HG02588 (cell line): ENCODE results near the gene EGFLAM.

Experiments used
- ATAC-seq: cut with Tn5 transposase; IDR thresholded peaks from one replicate; pipeline ENCODE4 v1.9.1; 2021; ENCODE audit warnings: mild to moderate bottlenecking, moderate library complexity; ENCODE audit not compliant: unreplicated experiment

The EGFLAM gene

DNA sequence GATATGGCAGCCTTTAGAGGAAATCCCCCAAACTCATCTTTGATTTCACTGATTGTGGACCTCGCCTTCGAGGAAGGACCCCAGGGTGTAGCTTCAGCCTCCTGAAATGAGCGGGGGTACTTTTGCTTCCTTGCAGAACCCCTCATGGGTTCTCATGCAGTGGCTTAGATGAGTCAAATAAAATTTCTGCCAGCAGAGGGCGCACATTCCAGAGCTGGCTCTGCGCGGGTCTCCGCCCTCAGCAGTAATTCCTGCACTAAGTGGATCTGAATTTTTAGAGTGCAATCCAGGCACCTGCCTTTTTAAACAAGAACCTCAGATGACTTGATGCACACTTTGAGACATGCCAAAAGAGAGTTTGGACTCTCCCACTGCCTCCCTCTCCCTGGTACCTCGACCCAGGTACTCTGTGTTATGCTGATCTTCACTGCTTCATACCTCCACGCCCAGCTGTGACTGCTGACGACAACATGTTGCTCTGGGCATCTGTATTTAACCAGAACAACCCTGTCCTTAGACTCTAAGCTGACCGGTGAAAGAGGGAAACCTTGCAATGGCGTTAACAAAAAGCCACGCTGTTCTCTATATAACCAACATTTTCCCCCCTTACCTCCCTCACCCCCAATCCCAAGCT is 7.3 kb downstream of the EGFLAM start:
- peak; percentile 71 for ATAC-seq

DNA sequence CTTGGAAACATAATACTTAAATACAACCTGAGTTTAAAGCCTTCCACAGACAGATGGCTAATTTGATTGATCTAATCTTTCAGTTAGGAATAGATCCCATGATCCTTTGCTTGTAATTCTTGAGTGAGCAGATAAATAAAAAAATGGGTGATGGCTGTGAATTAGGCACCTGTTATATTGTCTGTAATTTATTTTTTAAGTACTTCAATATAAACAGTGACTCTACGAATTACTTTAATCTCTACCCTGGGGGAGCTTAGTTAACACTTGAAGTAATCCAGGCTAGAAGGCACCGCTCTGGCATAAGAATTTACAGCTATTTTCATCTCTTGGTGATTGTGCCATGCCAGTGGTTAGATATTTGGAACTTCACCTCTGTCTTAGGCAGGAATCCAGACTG is 9.0 kb downstream of the EGFLAM start:
- ATAC-seq: no peak

DNA sequence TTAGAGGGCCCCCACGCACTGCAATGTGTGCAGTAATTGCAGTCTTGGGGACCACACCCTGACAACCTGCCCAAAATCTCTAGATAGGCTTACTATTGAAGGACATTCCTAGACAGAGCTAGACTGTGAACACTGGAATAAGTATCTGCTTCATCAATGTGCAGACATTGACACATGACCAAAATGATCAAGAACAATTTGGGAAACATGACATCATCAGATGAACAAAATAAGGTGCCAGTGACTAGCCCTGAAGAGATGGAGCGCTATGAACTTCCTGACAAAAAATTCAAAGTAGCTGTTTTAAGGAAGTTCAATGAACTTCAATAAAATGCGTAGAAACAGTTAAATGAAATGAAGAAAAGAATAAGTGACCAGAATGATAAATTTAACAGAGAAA is 15.3 kb downstream of the EGFLAM start:
- ATAC-seq: no peak

DNA sequence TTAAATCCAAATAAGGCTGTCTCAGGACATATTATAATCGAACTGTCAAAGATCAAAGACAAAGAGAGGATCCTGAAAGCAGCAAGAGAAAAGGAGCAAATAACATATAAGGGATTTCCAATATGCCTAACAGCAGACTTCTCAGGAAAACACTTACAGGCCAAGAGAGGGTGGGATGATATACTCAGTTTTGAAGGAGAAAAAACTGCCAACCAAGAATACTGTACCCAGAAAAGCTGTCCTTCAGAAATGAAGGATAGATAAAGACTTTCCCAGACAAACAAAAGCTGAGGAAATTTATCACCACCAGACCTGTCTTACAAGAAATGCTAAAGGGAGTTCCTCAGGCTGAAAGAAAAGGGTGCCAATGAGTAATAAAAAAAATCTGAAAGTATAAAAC is 16.0 kb downstream of the EGFLAM start:
- ATAC-seq: no peak

DNA sequence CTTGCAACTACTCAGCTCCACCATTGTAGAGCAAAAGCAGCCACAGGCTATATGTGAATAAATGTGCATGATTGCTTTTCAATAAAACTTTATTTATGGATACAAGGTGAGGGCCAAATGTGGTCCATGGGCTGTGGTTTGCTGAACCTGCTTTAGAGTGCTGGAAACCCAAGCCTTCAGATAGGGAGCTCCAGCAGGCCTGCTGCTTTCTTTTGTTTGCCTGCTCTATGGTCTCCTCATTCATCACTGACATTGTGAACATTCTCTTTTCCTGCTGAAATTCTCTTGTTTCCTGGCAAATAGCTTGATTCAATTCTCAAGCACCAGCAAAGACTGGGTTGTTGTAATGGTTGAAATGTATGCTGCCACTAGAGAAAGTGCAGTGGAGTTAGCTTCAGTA is 26.0 kb downstream of the EGFLAM start:
- ATAC-seq: no peak

DNA sequence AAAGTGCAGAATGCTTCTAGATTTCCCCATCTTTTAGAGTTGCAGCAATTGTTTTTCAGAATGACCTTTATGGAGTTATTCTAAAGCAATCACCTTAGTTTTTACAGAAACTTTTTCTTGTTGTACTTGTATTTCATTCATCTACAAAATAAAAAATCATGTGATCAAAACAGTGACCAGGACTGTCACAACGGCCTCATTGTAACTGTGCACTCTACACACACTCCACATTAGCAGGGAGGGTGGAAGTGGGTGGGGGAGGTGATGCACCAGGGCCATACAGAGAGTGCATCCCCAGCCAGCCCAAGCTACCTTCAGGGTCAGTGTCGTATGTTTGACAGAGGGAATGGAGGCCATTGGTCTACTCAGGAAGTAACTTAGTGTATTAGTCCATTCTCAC is 26.9 kb downstream of the EGFLAM start:
- no peak for ATAC-seq

DNA sequence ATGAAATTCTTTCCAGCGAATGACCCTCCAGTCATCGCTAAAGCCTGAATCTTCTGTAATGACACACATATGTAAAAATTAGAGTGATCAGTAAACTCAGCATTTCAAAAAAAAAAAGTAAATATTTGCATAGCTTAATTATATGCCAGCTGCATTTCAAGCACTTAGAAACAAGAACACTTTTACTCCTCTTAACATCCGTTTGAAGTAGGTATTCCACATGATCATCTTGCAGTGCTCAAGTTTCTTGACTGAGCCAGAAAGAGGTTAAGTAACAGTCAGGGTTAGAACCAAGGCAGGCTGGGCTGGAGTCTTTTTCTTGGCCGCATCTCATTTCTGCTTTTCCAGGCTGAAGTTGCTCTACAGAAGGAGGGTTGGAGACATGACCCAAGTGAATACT is 27.6 kb downstream of the EGFLAM start:
- ATAC-seq: no peak

DNA sequence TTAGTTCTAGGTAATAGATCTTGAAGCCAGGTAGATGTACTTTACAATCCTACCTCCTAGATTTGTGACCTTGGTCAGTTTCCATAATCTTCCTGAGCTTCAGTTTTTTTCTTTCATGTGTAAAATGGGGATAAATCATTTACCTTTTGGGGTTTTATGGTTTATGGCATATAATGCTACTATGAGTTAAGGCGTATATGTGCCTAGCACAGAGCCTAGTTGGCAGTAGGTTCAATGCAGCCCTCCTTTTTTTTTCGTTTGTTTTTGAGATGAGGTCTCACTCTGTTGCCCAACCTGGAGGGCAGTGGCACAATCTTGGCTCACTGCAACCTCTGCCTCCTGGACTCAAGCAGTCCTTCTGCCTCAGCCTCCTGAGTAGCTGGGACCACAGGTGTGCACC is 28.8 kb downstream of the EGFLAM start:
- no peak for ATAC-seq

DNA sequence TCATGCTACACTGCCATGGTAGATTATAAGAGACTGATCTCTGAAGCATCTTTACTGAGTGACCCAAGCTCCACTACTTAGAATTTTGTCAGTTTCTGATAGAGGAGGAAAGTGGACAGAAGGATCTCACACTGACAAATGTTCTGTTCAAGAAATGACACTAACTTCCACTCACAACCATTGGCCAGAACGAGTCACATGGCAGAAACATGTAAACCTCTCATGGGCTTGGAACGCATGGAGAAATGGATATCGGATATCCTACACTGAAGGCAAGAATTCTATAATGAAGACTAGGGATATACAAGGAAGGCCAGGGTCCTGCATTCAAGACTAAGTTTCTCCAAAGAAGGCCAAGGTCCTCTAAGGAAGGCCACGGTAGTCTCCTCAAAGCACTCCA is 31.1 kb downstream of the EGFLAM start:
- ATAC-seq: no peak

DNA sequence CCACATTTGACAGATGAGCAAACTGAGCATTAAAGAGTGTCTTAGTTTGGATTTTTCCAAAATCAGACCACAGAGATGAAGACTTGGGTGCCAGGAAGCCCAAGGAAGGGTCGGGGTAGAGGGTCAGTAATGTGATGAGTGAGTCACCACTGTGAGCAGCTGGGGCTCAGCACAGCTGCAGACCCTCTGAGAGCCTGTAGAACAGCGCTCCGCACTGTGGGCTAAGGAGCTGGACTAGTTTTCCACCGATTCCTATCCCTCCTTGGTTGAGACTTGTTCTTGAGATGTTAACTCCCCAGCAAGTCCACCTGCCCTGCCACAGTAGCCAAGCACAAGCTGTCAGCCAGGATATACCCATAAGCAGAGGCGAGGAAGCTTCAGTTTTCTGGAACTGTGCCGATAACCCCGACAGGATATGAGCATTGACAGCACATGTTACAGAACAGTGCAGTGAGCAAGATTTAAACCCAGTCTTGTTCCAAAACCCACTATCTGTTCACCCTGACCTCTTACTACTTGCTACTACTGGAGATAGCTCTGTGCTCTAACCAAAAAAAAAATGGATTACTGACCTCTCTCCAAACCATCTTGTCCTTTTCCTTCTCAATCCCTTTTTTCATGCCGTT is 31.8 kb downstream of the EGFLAM start:
- ATAC-seq: no peak

DNA sequence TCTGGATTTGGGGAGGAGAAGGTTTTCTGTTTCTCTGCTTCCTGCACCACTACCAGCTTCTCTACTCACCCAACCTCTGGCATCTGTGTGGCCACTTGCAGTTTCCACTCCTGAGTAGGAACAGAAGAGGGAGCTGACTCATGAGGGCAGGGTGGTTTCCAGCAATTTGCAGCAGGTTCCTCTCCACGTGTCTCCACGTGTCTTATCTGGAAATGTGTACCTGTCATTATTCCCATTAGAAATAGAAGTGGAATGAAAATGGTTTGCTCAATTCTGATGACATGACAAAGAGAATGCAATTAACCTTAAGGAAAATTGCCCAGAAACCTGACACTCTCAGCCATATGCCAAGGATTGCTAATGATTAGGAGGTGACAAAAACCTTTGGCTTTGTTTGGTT is 33.0 kb downstream of the EGFLAM start:
- ATAC-seq: no peak

DNA sequence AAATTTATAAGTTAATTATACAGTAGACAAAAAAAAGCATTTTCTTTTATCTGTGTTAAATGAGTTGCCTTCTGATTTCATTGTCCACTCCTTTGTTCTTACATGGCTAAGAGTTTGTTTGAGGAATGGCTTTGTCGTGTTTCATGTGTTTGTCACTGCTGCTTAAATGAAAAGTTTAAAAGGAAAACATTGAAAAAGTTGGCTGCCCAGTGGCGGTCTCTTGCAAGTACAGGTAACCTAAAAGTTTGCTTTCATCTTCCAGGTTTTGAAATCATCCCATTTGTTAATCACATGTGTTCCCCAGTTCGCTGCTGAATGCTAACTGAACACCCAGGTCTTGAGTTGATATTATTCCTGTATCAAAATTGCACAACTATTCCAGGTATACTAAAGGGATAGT is 33.9 kb downstream of the EGFLAM start:
- no peak for ATAC-seq

DNA sequence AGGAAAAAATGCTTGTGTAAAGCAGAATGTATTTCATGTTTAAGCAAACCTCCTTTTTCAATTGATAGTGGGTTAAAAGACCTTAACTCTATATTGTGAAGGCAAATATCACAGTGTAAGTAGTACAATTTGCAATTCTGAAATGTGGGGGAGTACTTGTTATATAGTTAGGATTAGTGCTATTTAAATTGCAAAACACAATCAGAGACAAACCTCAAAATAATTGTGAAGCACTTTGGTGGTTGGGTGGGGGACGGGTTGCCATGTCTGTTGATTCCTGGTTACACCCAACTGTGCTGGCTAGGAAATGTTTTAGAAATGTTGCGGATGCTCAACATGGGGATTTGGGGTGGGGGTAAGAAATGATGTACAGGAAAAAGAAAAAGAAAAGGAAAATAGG is 37.4 kb downstream of the EGFLAM start:
- no peak for ATAC-seq

DNA sequence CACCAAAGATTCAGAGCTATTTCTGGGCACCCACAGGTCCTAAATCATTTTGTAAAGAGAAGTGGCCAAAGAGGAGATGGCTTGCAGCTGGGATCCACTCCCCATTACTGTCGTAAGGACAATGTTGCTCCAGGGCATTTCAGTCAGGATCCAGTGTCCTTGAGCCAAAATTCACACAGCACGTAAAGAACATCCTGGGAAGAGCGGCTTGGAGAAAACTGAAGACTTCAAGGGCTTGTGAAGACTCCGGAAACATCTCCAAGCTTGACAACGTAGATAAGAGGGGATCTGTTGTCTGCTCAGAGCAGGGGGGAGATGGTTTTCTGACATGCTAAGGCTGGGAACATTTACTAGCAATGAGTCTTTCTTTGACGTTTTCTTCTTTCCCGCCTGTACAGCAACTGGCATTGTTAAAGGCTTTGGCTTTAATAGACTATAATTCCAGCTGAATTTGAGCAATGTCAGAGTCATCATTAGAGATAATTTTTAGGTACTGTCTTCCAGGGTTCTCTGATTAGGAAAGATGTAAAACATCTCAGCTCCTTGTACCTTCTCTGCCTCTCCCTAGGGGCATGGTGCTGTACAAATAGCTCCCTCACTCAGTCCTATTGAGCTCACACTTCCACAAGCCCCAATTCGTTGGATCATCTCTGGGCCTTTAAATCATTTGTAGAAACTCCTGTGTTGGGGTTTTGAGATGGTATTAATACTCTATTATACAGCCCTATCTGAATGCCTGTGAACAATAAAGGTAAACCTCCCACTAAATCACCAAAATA is 39.7 kb downstream of the EGFLAM start:
- no peak for ATAC-seq

DNA sequence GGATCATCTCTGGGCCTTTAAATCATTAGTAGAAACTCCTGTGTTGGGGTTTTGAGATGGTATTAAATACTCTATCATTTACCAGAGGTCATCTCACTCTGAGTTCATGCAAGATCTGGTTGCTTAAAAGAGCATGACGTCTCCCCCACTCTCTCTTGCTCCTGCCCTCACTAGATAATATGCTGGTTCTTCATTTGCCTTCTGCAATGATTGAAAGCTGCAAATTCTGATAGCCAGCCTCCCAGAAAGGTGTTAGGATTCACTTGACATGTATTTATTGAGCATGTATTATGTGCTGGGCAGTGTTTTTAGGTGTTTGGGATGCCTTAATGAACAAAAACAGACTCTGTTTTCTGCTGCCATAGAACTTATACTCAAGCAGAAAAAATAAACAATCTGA is 41.2 kb downstream of the EGFLAM start:
- no peak for ATAC-seq

DNA sequence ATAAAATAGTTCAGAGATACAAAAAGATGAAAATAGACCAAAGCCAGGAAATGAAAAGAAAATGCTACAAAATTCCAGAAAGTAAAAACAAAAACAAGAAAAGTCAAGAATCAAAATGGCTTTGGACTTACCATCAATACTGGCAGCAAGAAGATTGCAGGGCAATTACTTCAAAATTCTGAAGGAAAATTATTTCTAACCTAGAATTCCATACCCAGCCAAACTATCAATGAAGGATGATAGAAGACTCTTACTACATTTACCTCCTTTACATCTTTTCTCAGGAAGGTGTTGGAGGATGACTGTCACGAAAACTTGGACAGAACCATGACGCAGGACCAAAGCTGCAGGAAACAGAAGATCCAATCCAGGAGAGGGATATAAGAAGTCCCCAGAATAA is 46.8 kb downstream of the EGFLAM start:
- no peak for ATAC-seq

DNA sequence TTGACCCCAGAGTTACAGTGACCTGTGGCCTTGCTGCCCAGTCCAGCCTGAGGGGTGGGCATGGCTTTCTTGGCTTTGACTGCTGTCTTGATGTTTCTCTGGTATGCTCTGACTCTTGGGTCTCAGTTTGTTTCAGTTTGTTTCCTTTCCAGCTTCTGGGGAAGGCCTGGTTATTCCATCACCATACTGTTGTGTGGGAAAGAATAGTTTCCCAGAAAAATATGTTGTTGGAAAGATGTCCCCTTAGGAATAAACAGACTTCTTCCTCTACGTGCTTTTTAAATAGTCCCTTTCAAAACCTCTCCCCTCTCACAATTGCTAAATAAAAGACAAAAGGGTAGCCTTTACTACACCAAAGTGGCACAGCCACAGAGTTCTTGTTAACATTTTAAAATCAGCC is 49.5 kb downstream of the EGFLAM start:
- ATAC-seq: no peak

DNA sequence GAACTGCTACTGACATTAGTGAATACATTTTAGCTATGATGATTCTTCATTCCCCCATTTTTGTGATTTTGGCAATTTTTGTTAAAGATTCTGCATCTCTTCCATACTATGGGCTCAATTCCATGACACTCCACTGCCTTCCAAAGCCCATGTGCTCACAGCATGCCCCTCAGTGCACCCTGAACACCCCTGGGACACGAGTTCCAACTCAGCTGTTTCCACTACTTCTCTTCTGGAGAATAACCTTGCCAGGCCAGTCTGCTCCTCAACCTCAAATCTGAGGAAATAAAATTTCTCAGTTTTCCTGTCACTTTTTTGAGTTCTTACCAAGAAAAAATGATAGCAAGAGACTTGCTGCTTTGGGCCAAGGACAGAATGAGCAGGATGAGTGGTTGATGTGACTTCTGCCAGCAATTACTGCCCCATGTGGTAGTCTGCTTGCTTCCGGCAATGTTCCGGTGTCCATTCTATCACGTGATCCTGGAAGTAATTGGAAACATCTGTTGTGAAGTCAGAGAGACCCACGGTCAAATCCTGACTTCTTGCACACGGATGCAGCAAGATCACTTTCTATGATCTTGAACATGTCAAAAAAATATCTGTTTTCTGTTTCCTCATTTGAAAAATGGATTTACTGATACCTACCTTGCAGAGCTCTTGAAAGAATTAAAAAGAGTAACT is 58.3 kb downstream of the EGFLAM start:
- ATAC-seq: no peak

DNA sequence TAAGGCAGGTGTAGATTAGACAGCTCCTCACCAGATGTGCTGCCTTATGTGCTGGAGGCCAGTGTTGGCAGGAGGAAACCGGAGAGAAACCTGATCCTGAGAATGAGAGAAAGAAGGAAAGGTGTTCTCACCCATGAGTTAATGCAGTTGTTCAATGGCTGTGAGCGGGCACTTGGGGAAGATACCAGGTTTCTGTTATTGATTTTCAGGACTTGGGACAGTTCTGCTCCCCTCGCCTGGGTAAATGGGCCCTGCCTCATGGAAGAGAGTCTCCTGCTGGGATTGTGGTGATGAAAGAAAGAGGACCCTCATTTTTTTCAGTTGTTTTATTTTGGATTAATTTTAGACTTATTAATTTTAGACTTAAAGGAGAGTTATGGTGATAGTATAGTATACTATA is 59.5 kb downstream of the EGFLAM start:
- ATAC-seq: no peak

DNA sequence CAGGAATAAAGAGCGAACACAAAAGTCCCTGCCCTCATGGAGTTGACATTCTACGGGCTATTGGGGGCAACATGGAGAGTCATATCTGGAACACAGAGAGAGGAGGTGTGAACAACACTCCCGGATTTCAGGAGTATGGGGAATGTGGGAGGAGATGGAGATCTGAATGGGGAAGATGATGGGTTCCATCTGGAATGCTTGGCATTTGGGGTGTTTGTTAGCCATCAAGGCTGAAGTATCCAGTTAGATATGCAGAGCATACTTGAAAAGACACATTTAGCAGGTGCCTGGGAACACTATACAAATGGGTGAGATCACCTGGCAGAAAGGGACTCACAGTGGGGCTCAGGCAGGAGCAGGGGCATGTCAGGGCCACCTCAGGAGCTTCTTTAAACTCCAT is 61.1 kb downstream of the EGFLAM start:
- ATAC-seq: no peak

DNA sequence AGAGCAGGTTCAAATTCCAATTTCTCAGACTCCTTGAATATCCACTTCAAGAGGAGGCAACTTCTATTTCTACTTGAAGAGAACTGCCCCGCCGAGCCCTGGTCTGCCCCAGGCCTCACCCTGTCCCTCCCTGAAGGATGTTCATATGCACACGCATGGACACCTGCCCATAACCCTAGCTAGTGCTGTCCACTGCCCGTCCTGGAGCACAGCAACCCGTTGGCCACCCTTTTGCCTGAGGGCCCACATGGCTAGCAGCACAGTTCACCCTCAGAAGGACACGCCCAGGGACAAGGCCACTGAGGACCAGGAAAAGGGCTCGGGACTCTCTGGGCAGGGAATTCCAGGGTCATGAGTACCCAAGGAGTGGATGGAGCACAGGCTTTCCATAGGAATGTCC is 63.6 kb downstream of the EGFLAM start:
- no peak for ATAC-seq
